NCI-H510A (cell line): ENCODE results near the gene NADSYN1.

Experiments
- DNase-seq: peaks from one replicate; lab custom pipeline; 2025; lab: John Stamatoyannopoulos, UW

Gene NADSYN1

DNA sequence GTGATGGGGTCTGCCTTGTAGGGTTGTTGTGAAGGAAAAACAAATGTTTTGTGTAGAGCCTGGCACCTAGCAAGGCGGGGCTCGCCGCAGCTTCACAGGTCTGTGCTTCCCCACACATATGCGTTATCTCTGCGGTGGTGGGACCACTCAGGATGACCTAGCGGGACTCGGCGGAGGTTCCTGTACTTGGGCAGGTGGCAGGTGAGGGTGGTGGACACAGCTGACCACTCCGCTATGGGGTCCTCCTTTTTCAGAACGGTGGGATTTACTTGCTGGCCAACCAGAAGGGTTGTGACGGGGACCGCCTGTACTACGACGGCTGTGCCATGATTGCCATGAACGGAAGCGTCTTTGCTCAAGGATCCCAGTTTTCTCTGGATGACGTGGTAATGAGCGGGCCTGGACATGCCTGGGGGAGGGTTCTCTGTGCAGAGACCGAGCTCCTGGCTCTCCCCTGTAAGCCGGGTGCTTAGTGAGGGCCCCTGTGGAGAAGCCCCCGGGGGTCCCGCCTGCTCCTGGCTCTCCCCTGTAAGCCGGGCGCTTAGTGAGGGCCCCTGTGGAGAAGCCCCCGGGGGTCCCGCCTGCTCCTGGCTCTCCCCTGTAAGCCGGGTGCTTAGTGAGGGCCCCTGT lies 21.3 kb downstream of the NADSYN1 start:
- no peak for DNase-seq

DNA sequence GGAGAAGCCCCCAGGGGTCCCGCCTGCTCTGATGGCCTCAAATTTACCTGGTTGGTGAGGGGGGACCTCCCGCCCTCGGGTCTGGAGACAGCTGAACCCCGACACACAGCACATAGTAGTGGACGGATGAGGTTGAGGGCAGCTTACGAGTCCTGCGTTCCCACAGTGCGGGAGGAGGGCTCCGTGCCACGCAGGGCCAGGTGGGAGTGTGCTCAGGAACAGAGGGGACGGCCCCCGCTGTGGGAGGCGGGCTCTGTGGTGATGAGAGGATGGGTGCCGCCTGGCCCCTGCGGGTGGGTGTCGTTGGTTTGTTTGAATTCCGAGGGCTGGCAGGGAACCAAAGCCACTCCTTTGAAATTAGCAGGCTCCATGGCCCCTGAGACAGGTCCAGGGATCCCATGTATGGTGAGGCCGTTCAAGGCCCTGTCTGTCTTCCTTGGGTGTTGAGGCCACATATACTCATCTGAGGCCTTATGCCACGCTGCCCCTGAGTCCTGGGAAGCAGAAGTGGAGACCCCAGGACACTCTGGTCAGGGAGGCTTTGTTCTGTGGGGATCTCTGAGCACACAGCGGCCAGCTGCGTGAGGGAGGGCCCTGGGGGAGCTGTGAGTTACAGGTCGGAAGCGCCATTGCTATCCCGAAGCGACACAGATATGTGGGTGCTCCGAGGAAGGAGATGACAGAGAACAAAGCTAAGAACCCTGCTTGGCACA lies 21.9 kb downstream of the NADSYN1 start:
- no peak for DNase-seq

DNA sequence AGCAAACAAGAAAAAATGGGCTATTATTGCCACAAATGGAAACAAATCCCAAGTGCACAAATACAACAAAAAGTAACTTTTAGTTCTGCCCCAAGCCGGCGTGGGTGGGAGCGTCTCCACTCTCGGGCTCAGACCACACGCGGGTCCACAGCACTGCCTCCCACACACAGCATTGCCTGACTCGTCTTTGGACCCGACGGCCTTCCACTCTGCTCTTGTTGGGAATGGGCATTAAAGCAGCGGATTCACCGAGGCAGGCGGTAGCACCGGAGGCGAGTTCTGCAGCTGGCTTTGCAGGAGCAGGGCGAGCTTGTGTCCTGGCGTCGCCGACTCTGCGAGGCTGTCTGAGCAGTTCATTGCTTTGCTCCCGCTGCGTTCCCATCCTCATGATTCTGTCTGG lies 23.0 kb downstream of the NADSYN1 start:
- no peak for DNase-seq

DNA sequence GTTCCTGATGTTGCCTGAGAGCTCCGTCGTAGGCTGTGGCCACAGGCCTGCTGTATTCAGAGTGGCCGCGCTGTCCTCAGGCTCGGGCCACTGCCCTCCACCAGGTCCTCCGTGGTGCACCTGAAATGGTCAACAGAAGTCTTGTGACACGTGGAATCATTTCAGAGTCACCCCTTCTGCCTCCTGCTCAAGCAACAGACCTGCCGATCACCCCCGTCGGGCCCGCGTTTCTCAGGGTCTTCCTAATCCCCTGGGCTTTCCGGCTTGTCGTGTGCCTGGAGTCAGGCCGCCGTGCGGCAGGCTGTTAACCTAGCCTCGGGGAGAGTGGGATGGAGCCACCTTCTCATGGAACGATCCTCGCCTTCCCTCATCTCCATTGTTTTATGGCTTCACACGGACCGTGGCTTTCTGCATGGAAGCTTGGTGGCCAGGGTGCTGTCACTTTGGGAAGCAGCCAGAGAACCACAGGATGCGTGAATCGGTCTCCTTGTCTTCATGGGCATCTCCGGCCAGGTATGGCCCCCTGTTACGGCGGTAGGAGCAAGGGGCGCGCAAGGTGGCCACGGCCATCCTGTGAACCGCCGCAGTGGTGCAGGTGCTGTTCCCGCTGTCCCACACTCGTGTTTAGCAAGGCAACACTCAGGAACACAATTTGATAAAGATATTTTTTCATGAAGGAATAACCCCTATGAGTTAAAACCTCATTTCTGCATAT lies 24.1 kb downstream of the NADSYN1 start:
- DNase-seq = no peak

DNA sequence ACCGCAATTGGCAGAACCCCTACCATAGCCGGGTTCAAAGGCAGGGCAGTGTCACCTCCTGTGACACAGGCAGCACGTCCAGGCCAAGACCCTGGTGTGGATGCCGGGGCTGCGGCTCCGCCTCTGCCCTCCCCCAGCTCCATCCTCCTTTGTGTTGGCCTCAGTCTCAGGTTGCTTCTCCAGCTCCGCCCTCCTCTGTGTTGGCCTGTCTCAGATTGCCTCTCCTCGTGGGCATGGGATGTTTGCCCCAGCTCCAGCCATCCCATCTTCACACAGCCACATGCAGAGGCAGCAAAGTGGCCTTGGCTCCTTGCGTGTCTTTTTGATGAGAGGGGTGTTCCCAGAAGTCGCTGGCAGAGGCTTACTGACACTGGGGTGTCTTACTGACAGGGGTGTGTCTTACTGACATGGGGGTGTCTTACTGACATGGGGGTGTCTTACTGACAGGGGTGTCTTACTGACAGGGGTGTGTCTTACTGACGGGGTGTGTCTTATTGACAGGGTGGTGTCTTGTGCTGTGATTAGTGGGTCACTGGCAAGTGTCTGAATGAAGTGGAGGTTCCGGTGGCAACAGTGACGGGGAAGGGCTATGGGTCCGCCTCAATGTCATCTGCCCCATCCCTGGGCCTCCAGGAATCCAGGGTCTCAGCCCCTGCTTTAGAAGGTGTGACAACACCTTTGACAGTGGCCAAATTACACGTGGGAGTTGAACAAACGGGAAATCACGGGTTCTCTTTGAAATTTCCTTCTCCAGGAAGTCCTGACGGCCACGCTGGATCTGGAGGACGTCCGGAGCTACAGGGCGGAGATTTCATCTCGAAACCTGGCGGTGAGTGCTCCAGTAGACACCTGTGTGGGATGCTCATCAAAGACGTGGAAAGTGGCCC lies 24.9 kb downstream of the NADSYN1 start:
- DNase-seq = no peak

DNA sequence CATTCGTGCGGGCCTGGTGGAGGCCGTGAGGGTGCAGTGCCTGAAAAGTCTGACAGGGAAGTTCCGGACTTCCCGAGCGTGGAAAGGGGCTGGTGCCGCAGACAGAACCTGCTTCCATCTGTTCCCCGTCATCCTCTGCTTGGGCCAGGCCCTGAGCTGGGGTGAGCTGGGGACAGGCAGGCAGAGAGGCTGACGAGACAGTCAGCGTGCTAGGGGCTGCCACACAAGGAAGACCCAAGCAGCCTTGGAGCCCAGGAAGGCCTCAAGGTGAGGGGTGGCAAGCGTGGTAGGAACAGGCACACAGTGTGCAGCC lies 25.5 kb downstream of the NADSYN1 start:
- DNase-seq = no peak

DNA sequence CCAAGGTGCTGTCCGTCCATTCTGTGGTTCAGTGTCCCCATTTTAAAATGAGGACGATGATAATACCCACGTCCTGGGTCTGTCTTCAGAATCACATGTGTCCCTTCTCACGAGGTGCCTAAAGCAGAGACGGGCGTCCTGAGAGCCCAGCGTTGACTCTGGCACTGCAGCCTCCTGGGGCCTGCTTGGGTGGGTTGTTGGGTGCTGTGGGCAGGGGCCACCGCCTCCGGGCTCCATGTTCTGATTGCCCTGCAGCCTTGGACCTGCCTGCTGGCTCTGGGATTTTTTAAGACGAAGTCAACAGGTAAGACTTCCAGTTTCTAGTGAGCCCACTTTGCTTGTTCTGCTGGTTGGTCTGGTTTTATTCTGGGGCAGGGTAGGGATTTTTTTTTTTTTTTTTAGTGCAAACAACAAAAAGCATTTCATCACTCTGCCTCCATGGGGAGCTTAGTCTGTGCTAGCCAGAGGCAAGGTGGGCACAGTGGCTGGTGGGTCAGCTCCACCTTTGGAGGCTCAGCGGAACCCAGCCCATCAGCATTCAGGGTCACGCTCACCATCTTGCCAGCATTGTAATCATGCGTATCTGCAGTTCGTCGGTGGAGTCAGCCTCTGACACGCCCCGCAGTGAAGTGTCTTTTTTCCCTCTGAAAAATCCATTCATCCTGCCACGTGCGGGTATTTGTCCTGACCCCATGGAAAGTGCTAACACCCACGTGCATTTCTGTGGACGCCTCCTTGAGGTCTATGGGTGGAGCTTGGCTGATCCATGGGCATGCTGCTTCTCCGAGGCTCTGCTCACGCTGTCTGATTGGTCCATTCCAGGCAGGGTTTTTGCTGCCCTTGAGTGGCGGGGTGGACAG lies 28.3 kb downstream of the NADSYN1 start:
- no peak for DNase-seq

DNA sequence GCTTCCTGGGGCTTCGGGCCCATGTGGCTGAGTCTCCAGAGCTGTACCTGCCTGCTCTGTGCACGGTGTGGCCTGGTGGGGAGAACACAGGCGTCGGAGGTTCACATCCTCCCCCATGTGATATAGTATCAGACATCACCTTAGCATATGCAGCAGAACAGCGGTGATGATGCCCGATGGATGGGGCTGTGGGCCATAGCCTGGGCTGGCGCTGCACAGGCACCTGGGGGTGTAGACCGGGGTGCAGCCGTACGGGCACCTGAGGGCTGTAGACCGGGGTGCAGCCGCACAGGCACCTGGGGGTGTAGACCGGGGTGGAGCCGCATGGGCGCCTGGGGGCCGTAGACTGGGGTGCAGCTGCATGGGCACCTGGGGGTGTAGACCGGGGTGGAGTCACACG lies 29.2 kb downstream of the NADSYN1 start:
- DNase-seq = no peak

DNA sequence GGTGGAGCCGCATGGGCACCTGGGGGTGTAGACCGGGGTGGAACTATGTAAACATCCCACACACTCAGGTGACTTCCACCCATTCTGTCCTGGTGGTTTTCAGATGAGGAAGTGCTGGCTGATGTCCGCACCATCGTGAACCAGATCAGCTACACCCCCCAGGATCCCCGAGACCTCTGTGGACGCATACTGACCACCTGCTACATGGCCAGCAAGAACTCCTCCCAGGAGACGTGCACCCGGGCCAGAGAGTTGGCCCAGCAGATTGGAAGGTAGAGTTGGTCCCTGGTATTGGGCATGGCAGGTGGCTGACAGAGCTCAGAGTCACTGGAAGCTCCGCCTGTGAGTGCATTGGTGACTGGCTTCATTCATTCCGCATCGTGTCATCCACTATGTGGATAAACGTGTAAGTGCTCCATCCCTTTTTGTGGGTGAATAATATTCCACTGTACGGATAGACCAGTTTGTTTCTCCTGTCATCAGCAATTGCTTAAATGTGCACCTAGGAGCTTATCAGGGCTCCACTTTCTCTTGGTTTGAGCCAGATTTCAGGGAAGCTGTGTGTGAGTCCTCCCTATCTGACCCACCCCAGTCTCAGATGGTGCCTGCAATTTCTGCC lies 29.9 kb downstream of the NADSYN1 start:
- DNase-seq = no peak

DNA sequence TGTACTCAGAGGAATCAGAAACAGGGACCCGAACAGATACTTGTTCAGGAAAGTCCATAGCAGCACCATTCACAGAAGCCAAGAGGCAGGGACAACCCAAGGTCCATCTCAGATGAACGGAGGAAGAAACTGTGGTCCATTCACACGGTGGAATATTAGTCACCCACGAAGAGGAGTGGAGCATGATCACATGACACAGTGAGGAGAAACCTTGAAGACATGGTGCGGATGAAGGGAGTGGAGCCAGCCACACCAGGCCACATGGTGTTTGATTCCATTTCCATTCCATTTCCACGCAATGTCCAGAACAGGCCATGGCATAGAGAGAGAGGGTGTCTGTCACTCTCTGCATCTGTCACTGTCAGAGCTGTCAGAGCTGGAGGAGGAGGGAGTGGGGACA lies 30.7 kb downstream of the NADSYN1 start:
- no peak for DNase-seq

DNA sequence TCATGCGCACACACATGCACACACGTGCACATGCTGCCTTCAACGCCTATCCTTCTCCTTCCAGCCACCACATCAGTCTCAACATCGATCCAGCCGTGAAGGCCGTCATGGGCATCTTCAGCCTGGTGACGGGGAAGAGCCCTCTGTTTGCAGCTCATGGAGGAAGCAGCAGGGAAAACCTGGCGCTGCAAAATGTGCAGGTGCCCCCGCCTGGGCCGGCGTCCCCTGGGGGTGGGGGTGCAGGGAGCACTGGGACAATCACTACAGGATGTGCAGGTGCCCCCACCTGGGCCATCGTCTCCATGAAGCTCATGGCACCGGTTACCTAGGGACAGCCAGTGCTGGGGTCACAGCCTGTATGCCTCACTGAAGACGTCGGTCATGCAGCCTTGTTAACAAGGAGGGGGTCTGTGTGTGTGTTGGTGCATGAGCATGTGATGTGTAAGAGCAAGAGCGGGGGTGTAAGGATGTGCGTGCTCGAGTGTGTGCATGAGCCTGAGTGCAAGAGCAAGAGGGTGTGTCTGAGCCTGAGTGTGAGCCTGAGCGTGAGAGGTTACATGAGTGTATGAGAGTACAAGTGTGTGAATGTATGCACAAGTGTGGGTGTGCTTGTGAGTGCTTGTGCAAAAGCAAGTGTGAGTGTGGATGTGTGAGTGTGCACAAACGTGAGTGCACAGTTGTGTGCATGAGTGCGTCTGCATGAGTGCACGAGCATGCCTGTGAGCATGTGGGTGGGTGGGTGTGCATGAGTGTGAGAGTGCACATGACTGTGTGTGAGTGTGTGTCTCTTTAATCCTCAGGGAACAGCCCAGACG lies 31.5 kb downstream of the NADSYN1 start:
- no peak for DNase-seq

DNA sequence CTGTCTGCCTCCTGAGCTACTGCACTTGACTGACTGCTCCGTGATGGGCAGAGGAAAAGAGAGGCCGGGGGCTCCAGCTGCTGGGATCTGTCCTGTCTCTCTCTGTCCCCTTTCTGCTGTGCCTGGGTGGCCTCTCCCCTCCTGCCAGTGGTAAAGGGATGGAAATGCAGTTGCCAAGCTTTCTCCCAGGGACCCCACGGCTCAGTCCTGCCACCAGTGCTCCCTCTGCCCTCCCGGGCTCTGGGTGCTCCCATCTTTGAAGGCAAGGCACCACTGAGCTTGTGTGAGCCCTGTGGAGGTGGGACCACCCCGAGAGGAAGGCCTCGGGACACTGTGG lies 32.0 kb downstream of the NADSYN1 start:
- DNase-seq = no peak

DNA sequence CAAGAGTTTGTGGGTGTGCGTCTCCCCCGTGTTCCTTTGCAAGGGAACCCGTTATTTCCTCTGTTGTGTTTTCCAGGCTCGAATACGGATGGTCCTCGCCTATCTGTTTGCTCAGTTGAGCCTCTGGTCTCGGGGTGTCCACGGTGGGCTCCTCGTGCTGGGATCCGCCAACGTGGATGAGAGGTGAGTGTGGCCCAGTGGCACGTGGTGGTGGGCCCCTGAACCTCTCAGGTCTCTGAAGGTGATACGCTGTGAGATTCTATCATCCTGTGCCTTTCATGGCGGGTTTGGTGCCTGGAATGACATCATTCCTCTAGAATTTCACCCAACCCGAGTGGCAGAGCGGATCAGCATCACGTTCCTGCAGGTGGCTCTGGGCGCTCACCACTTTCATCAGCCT lies 32.5 kb downstream of the NADSYN1 start:
- no peak for DNase-seq

DNA sequence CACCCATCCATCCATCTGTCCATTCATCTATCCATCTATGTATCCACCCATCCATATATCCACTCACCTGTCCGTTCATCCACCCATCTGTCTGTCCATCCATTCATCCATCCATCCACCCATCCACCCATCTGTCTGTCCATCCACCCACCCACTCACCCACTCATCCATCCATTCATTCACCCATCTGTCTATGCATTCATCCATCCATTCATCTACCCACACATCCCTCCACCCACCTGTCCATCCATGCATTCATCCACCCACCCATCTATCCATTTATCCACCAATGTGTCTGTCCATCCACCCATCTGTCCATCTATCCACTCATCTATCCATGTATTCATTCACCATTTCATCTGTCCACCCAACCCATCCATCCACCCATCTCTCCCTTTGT lies 33.3 kb downstream of the NADSYN1 start:
- DNase-seq = no peak

DNA sequence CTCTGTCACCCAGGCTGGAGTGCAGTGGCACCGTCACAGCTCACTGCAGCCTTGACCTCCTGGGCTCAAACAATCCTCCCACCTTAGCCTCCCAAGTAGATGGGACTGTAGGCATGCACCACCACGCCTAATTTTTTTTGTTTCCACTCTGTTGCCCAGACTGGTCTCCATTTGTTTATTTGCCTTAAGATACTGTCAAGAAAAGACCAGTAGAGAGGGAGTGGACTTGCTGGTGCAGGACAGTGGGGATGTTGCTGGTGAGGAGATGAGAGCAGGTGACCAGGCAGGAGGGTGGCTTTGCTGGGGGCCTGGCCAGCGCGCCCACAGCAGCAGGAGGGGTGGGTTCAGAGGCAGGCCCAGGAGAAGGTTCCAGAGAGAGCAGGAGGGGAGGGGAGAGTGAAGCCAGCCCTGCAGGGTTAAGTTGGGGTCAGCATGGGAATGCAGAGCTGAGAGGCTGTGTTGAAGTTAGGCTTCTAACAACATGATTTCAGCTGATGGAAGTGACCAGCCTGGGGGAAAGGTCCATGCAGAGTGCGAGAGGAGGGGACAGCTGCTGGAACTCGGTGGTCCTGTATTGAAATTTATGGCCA lies 35.8 kb downstream of the NADSYN1 start:
- no peak for DNase-seq

DNA sequence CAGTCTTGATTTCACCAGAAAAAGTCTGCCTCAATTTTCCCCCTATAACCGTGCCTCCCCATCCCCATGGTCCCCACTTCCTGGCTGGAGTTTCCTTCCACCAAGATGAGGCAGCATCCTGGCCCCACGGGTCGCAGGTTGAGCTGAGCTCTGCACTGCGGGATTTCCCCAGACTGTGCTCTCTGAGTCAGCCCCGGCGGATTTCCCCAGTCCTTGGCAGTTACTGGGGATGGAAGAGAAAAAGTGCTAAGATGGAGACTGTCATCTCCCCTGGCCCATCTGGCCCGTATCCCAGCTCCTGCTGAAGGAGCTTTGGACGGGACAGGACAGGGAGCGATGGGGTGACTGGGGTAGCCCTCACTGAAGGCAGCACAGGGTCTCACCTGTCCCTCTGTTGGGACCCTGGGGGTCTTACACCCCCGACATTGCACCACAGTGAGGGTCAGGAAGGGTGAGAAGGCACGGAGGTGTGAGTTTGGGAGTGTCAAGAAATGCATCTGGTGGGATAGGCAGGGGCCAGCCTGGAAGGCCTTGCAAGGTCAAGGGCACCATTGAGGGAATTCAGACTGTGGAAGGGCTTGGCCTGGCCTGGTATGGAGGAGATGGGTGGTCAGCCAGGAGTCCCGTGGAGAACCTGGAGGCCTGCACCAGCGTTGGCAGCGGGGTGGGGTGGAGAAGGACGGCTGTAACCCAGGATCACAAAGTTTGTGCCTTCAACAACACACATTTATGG lies 36.5 kb downstream of the NADSYN1 start:
- DNase-seq = no peak

DNA sequence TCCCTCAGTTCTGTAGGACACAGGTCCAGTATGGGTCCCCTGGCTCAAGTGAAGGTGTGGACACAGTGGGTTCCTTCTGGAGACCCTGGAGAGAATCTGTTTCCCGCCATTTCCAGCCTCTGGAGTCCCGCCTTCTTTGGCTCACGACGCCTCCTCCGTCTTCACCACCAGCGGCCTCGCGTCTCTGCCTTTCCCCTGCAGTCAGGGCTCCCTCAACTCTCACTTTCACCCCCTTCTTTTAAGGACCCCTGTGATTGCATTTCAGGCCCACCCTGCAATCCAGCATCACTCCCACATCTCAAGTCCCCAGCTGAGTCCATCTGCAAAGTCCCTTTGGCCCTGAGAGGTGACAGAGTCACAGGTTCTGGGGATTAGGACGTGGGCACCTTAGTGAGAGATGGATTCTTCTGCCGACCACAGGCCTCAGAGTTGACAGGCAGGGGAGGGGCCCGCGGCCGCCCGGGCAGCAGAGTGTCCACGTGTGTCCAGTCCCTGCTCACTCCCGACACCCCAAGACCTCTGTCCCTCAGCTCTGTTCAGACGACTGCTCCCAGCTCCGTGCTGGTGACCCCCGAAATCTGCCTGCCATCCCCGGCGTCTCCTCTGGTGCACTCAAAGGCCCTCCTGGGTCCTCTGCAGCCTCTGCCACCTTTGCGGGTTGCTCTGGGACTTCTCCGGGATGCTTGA lies 37.2 kb downstream of the NADSYN1 start:
- no peak for DNase-seq

DNA sequence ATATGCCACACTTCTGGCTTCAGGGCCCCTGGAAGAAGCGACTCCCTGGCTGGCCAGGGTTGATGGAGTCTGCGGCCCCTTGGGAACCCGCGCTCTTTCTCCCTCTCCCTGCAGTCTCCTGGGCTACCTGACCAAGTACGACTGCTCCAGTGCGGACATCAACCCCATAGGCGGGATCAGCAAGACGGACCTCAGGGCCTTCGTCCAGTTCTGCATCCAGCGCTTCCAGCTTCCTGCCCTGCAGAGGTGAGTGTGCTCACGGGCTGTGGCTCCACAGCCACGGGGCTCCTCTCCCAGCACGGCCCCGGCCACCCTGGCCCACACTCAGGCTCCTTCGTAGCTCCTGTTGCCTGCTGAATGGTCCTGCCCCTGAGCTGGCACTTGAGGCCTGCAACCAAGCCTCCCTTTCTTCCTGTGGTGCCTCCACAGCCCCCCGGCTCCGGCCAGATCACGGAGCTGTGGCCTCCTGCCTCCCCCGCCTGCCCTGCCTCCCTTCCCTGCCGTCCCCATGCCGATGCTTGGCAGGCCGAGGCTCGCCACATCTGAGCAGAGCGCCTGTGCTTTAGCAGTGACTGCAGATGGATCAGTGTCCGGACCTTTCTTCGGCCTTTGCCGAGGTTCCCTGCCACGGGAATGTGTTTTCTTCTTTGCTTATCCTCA lies 37.9 kb downstream of the NADSYN1 start:
- no peak for DNase-seq
